Measurements from ENCODE around the gene PSMA6.

PSMA6 gene

GRCh38 chr14:35279369-35279768, 12.8 kb upstream of the PSMA6 start:
- no peaks in the 10 kb centered on the region for H3K79me2 ChIP-seq
- no peaks in the 10 kb centered on the region for H3K4me1 ChIP-seq
- H3K36me3 ChIP-seq (ENCODE audit: control insufficient read depth, insufficient read depth, low read length), result no peaks in the 10 kb centered on the region
- no peak overlapping the region for H2AFZ ChIP-seq
- no peak overlapping the region for H3K4me3 ChIP-seq (ENCODE audit: low read depth, low read length)
- no peak overlapping the region for H3K27ac ChIP-seq
- H3K27me3 ChIP-seq (ENCODE audit: control insufficient read depth, insufficient read depth, low read length), result no peaks in the 10 kb centered on the region
- no peak for TF ChIP-seq CTCF (IDR thresholded peaks at IDR 0.05)
- H3K9me3 ChIP-seq (ENCODE audit: control insufficient read depth, low read length), result no peaks in the 10 kb centered on the region
- no peak overlapping the region for H3K9ac ChIP-seq
- H3K4me2 ChIP-seq (ENCODE audit: low read length), result no peak overlapping the region

- H3K9me3 ChIP-seq (ENCODE audit: control insufficient read depth, low read length), result no peaks in the 10 kb centered on the region
- no peak overlapping the region for H3K4me2 ChIP-seq (ENCODE audit: low read length)
- H3K36me3 ChIP-seq (ENCODE audit: control insufficient read depth, insufficient read depth, low read length), result no peaks in the 10 kb centered on the region
- no peaks in the 10 kb centered on the region for H3K4me1 ChIP-seq
- H3K27me3 ChIP-seq (ENCODE audit: control insufficient read depth, insufficient read depth, low read length), result no peaks in the 10 kb centered on the region
- no peak overlapping the region for H3K27ac ChIP-seq
- no peak for TF ChIP-seq CTCF (IDR thresholded peaks at IDR 0.05)
- H3K79me2 ChIP-seq, result no peaks in the 10 kb centered on the region
- H2AFZ ChIP-seq, result no peak overlapping the region
- H3K9ac ChIP-seq, result no peak overlapping the region
- no peak overlapping the region for H3K4me3 ChIP-seq (ENCODE audit: low read depth, low read length)
Observed at GRCh38 chr14:35281341-35281740, 10.8 kb upstream of the PSMA6 start.

GRCh38 chr14:35284506-35284905, 7.7 kb upstream of the PSMA6 start:
- no peak overlapping the region for H3K27ac ChIP-seq
- TF ChIP-seq CTCF (IDR thresholded peaks at IDR 0.05), result no peak

GRCh38 chr14:35285168-35286002, 6.8 kb upstream of the PSMA6 start:
- H3K4me1 ChIP-seq, result no peaks in the 10 kb centered on the region
- H3K4me3 ChIP-seq (ENCODE audit: low read depth, low read length), result no peak overlapping the region
- H3K27me3 ChIP-seq (ENCODE audit: control insufficient read depth, insufficient read depth, low read length), result no peaks in the 10 kb centered on the region
- no peak overlapping the region for H3K4me2 ChIP-seq (ENCODE audit: low read length)
- TF ChIP-seq CTCF (IDR thresholded peaks at IDR 0.05), result no peak
- H3K36me3 ChIP-seq (ENCODE audit: control insufficient read depth, insufficient read depth, low read length), result no peaks in the 10 kb centered on the region
- H2AFZ ChIP-seq, result no peak overlapping the region
- H3K9ac ChIP-seq, result no peak overlapping the region
- H3K79me2 ChIP-seq, result no peaks in the 10 kb centered on the region
- H3K9me3 ChIP-seq (ENCODE audit: control insufficient read depth, low read length), result no peaks in the 10 kb centered on the region
- no peak overlapping the region for H3K27ac ChIP-seq

More at GRCh38 chr14:35284506-35284905, 7.7 kb upstream of the PSMA6 start:
- Histone ChIP-seq H2AFZ (no peak overlapping the region), H3K9me3 (ENCODE audit: control insufficient read depth, low read length) (no peaks in the 10 kb centered on the region), H3K79me2 (no peaks in the 10 kb centered on the region), H3K4me2 (ENCODE audit: low read length) (no peak overlapping the region), H3K4me3 (ENCODE audit: low read depth, low read length) (no peak overlapping the region), H3K4me1 (no peaks in the 10 kb centered on the region), H3K27me3 (ENCODE audit: control insufficient read depth, insufficient read depth, low read length) (no peaks in the 10 kb centered on the region), H3K36me3 (ENCODE audit: control insufficient read depth, insufficient read depth, low read length) (no peaks in the 10 kb centered on the region), H3K9ac (no peak overlapping the region)
